ENCODE results near the gene SPO11. TPM values are rescaled to one million over a fixed set of nuclear protein-coding genes. Genes with fewer than 3 reads are reported as not detected.

SPO11 gene, protein sequence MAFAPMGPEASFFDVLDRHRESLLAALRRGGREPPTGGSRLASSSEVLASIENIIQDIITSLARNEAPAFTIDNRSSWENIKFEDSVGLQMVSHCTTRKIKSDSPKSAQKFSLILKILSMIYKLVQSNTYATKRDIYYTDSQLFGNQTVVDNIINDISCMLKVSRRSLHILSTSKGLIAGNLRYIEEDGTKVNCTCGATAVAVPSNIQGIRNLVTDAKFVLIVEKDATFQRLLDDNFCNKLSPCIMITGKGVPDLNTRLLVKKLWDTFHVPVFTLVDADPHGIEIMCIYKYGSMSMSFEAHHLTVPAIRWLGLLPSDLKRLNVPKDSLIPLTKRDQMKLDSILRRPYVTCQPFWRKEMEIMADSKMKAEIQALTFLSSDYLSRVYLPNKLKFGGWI
- total RNA-seq (2014; rRNA removed; shearing (Covaris generic)) (not detected in 2 replicates), polyA plus RNA-seq (2016; fragmentation: Nextera tagmentation; extraction: Ambion mirVana) (not detected in 2 replicates)
- long read RNA-seq = 0 reads

GRCh38 chr20:57329608-57330221 is at the start of gene SPO11:
SPO11 (plus strand) TSS chr20:57329803; CDS start chr20:57329868, 65 bp downstream.
- H3K79me2 ChIP-seq (replicated peaks; ENCODE audit: insufficient read depth) = no peaks in the 10 kb centered on the region
- DNase-seq (ENCODE audit: low spot score) (peak; percentile 91), ATAC-seq (peak; percentile 93)
- Mint-ChIP-seq H3K27ac (no peak within 1 kb of the TSS), H3K4me1 (peaks cover 13% of the 10 kb centered on the region; the same call in 2 of the 3 replicates), H3K36me3 (ENCODE audit: low read depth) (no peaks in the 10 kb centered on the region), H3K27me3 (ENCODE audit: insufficient read depth, low read depth, poor library complexity) (peaks cover 6% of the 10 kb centered on the region), H3K9me3 (no peaks in the 10 kb centered on the region), H3K4me3 (no peak within 1 kb of the TSS)
- H3K4me1 ChIP-seq (ENCODE audit: insufficient read depth) = no peaks in the 10 kb centered on the region; the same call in 1 of the 2 replicates
- H3K27ac ChIP-seq (ENCODE audit: low read depth) = no peak within 1 kb of the TSS
- no peaks in the 10 kb centered on the region for H3F3A ChIP-seq (replicated peaks; ENCODE audit: low read depth)
- H3K36me3 ChIP-seq (ENCODE audit: insufficient read depth) = no peaks in the 10 kb centered on the region
- no peak within 1 kb of the TSS for H3K4me2 ChIP-seq
- H4K20me1 ChIP-seq (replicated peaks; ENCODE audit: insufficient read depth) = no peaks in the 10 kb centered on the region
- no peaks in the 10 kb centered on the region for H3K27me3 ChIP-seq (ENCODE audit: insufficient read depth)
- no peaks in the 10 kb centered on the region for H3K9me2 ChIP-seq (ENCODE audit: insufficient read depth)
- H2AFZ ChIP-seq = peak within 1 kb of the TSS; percentile 6; the same call in 1 of the 2 replicates
- TF ChIP-seq, protein P1, sequence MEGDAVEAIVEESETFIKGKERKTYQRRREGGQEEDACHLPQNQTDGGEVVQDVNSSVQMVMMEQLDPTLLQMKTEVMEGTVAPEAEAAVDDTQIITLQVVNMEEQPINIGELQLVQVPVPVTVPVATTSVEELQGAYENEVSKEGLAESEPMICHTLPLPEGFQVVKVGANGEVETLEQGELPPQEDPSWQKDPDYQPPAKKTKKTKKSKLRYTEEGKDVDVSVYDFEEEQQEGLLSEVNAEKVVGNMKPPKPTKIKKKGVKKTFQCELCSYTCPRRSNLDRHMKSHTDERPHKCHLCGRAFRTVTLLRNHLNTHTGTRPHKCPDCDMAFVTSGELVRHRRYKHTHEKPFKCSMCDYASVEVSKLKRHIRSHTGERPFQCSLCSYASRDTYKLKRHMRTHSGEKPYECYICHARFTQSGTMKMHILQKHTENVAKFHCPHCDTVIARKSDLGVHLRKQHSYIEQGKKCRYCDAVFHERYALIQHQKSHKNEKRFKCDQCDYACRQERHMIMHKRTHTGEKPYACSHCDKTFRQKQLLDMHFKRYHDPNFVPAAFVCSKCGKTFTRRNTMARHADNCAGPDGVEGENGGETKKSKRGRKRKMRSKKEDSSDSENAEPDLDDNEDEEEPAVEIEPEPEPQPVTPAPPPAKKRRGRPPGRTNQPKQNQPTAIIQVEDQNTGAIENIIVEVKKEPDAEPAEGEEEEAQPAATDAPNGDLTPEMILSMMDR (conservative IDR thresholded peaks at IDR 0.05; ENCODE audit: low read depth in 2 of 2) = peak; percentile 68 to 83
- TF ChIP-seq, protein P2, sequence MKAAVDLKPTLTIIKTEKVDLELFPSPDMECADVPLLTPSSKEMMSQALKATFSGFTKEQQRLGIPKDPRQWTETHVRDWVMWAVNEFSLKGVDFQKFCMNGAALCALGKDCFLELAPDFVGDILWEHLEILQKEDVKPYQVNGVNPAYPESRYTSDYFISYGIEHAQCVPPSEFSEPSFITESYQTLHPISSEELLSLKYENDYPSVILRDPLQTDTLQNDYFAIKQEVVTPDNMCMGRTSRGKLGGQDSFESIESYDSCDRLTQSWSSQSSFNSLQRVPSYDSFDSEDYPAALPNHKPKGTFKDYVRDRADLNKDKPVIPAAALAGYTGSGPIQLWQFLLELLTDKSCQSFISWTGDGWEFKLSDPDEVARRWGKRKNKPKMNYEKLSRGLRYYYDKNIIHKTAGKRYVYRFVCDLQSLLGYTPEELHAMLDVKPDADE (IDR thresholded peaks at IDR 0.05) = no peak
- TF ChIP-seq, protein P3, sequence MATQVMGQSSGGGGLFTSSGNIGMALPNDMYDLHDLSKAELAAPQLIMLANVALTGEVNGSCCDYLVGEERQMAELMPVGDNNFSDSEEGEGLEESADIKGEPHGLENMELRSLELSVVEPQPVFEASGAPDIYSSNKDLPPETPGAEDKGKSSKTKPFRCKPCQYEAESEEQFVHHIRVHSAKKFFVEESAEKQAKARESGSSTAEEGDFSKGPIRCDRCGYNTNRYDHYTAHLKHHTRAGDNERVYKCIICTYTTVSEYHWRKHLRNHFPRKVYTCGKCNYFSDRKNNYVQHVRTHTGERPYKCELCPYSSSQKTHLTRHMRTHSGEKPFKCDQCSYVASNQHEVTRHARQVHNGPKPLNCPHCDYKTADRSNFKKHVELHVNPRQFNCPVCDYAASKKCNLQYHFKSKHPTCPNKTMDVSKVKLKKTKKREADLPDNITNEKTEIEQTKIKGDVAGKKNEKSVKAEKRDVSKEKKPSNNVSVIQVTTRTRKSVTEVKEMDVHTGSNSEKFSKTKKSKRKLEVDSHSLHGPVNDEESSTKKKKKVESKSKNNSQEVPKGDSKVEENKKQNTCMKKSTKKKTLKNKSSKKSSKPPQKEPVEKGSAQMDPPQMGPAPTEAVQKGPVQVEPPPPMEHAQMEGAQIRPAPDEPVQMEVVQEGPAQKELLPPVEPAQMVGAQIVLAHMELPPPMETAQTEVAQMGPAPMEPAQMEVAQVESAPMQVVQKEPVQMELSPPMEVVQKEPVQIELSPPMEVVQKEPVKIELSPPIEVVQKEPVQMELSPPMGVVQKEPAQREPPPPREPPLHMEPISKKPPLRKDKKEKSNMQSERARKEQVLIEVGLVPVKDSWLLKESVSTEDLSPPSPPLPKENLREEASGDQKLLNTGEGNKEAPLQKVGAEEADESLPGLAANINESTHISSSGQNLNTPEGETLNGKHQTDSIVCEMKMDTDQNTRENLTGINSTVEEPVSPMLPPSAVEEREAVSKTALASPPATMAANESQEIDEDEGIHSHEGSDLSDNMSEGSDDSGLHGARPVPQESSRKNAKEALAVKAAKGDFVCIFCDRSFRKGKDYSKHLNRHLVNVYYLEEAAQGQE (IDR thresholded peaks at IDR 0.05; ENCODE audit: unreplicated experiment) = no peak
- TF ChIP-seq, protein P4, sequence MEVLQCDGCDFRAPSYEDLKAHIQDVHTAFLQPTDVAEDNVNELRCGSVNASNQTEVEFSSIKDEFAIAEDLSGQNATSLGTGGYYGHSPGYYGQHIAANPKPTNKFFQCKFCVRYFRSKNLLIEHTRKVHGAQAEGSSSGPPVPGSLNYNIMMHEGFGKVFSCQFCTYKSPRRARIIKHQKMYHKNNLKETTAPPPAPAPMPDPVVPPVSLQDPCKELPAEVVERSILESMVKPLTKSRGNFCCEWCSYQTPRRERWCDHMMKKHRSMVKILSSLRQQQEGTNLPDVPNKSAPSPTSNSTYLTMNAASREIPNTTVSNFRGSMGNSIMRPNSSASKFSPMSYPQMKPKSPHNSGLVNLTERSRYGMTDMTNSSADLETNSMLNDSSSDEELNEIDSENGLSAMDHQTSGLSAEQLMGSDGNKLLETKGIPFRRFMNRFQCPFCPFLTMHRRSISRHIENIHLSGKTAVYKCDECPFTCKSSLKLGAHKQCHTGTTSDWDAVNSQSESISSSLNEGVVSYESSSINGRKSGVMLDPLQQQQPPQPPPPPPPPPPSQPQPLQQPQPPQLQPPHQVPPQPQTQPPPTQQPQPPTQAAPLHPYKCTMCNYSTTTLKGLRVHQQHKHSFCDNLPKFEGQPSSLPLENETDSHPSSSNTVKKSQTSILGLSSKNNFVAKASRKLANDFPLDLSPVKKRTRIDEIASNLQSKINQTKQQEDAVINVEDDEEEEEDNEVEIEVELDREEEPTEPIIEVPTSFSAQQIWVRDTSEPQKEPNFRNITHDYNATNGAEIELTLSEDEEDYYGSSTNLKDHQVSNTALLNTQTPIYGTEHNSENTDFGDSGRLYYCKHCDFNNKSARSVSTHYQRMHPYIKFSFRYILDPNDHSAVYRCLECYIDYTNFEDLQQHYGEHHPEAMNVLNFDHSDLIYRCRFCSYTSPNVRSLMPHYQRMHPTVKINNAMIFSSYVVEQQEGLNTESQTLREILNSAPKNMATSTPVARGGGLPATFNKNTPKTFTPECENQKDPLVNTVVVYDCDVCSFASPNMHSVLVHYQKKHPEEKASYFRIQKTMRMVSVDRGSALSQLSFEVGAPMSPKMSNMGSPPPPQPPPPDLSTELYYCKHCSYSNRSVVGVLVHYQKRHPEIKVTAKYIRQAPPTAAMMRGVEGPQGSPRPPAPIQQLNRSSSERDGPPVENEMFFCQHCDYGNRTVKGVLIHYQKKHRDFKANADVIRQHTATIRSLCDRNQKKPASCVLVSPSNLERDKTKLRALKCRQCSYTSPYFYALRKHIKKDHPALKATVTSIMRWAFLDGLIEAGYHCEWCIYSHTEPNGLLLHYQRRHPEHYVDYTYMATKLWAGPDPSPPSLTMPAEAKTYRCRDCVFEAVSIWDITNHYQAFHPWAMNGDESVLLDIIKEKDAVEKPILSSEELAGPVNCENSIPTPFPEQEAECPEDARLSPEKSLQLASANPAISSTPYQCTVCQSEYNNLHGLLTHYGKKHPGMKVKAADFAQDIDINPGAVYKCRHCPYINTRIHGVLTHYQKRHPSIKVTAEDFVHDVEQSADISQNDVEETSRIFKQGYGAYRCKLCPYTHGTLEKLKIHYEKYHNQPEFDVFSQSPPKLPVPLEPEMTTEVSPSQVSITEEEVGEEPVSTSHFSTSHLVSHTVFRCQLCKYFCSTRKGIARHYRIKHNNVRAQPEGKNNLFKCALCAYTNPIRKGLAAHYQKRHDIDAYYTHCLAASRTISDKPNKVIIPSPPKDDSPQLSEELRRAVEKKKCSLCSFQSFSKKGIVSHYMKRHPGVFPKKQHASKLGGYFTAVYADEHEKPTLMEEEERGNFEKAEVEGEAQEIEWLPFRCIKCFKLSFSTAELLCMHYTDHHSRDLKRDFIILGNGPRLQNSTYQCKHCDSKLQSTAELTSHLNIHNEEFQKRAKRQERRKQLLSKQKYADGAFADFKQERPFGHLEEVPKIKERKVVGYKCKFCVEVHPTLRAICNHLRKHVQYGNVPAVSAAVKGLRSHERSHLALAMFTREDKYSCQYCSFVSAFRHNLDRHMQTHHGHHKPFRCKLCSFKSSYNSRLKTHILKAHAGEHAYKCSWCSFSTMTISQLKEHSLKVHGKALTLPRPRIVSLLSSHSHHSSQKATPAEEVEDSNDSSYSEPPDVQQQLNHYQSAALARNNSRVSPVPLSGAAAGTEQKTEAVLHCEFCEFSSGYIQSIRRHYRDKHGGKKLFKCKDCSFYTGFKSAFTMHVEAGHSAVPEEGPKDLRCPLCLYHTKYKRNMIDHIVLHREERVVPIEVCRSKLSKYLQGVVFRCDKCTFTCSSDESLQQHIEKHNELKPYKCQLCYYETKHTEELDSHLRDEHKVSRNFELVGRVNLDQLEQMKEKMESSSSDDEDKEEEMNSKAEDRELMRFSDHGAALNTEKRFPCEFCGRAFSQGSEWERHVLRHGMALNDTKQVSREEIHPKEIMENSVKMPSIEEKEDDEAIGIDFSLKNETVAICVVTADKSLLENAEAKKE (CRISPR knock-in tag; IDR thresholded peaks at IDR 0.05) = no peak
- TF ChIP-seq EZH2phosphoT487 (IDR thresholded peaks at IDR 0.05; ENCODE audit: unreplicated experiment) (no peak), STAT1 (IDR thresholded peaks at IDR 0.05; ENCODE audit: unreplicated experiment) (no peak)
- H3K4me3 ChIP-seq = no peak within 1 kb of the TSS

Measured in GM23338 (cell line).